ENCODE data around the gene TSHZ1. TPM values are rescaled to one million over a fixed set of nuclear protein-coding genes. Genes with fewer than 3 reads are reported as not detected.

The TSHZ1 gene
- total RNA-seq, 2 experiments from 2014 or later, result 13.8 to 14.3 TPM

DNA sequence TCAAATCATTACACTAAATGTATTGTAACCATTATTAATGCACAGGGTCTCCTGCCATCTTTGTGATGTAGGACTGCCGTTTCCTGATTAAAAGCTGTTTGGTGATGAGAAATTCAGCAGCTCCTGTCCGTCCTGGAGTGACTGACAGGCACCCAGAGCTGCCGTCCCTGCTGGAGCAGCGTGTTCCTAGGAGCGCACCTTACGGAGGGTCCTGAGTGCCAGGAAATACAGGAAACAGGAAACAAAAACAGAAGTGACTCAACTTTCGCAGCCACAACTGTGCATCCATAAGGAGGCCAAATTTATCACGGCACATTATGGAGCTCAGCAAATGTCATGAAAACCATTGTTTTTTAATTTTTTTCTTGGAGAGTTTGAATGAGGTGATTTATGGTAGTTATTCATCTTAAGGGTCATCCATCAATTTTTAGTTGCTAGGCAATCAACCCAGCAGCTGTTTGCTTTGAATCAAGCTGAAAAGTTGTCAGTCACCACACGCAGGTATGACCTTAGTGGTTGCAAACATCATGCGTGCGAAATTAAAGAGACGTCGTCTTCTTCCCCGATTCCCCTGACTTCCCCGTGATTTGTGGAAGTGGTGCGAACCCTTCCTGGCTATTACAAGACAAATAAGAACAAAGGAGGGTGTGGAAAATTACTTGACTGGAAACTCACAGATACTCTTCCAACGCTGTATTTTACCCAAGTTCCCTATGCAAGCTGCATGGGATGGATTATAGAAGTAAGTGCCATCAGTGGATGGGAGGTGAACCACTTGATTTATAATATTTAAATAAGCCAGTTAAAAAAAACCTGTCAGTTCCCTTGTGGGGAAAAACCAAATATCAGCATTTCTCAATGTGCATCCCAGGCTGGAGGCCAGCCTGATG is 19.8 kb downstream of the TSHZ1 start:
- no peak for DNase-seq
- Mint-ChIP-seq H3K36me3 (ENCODE audit: low read depth) (peaks cover 12% of the 10 kb centered on the region), H3K4me3 (no peak overlapping the region), H3K4me1 (ENCODE audit: low read depth) (peaks cover 52% of the 10 kb centered on the region), H3K27me3 (ENCODE audit: low read depth) (no peaks in the 10 kb centered on the region), H3K27ac (no peak overlapping the region), H3K9me3 (no peaks in the 10 kb centered on the region)
- CTCF ChIA-PET, result interaction anchor here (3.6 kb wide), 1 partner anchor 15 kb away, joined by 14 read pairs; no protein-coding TSS in a partner anchor
- intact Hi-C loops (cut with micrococcal nuclease), result no loop called here

DNA sequence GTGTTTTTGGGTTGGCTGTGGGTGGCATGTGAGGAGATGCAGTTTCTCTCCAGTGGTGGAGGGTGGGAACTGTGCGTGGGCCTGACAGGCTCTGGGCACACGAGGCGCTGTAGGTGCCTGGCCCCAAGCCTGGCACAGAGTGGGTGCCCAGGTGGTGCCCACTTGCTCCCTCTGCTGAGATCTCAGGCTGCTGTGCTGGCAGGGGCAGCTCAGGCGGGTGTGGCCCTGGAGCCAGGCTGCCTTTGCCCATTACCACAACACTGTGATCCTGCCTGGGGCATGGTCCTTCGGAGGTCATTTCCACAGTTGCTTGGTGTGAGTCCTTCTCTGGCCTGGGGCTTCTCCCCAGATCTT is 20.4 kb downstream of the TSHZ1 start:
- CTCF ChIA-PET, result interaction anchor here (3.6 kb wide), 1 partner anchor 14 kb away, joined by 14 read pairs; no protein-coding TSS in a partner anchor
- no peak for DNase-seq
- Mint-ChIP-seq H3K27me3 (ENCODE audit: low read depth) (no peaks in the 10 kb centered on the region), H3K4me1 (ENCODE audit: low read depth) (peaks cover 51% of the 10 kb centered on the region), H3K4me3 (no peak overlapping the region), H3K36me3 (ENCODE audit: low read depth) (peaks cover 15% of the 10 kb centered on the region), H3K27ac (no peak overlapping the region), H3K9me3 (no peaks in the 10 kb centered on the region)
- intact Hi-C loops (cut with micrococcal nuclease), result no loop called here

DNA sequence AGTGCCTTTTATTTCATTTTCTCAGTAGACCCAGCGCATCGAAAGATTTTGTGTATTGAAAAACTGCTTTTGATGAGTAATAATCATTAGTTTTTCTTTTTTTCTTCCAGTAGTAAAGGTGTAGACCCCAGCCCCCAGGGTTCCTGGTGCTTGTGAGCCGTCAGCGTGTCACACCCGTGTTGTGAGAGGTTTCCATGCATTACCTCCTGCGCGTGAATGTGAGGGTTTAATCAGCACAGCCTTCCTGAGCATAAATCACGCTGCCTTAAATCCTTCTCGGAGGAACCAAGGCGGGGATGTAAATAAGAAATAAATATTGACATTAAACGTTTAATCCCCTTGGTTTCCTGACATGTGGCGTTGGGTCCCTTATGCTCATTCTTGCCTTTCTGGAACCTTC is 24.3 kb downstream of the TSHZ1 start:
- no peak overlapping the region for H3K4me3 Mint-ChIP-seq
- DNase-seq, result no peak
- H3K27ac Mint-ChIP-seq, result no peak overlapping the region
- H3K36me3 Mint-ChIP-seq (ENCODE audit: low read depth), result peaks cover 16% of the 10 kb centered on the region
- peaks cover 29% of the 10 kb centered on the region for H3K4me1 Mint-ChIP-seq (ENCODE audit: low read depth)
- H3K9me3 Mint-ChIP-seq, result no peaks in the 10 kb centered on the region
- intact Hi-C loops (cut with micrococcal nuclease), result no loop called here
- CTCF ChIA-PET, result no interaction called here
- H3K27me3 Mint-ChIP-seq (ENCODE audit: low read depth), result no peaks in the 10 kb centered on the region

DNA sequence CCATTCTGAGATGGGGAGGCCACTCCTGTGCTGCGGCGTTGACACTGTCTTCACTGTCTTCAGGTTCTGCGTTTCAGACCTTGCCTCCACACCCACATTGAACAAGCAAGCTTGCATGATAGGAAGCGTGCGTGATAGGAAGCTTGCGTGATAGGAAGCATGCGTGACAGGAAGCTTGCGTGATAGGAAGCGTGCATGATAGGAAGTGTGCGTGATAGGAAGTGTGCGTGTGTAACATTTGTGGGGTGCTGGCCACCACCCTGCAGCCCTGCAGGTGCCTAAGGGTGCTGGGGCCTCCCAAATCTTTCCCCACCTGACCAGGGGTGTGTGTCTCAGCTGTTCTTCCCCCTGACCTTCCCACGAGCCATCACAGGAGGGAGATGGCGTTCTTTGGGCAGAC is 25.3 kb downstream of the TSHZ1 start:
- peaks cover 28% of the 10 kb centered on the region for H3K4me1 Mint-ChIP-seq (ENCODE audit: low read depth)
- H3K9me3 Mint-ChIP-seq, result no peaks in the 10 kb centered on the region
- no peak overlapping the region for H3K4me3 Mint-ChIP-seq
- intact Hi-C loops (cut with micrococcal nuclease), result no loop called here
- no peak overlapping the region for H3K27ac Mint-ChIP-seq
- no peaks in the 10 kb centered on the region for H3K27me3 Mint-ChIP-seq (ENCODE audit: low read depth)
- no peak for DNase-seq
- peaks cover 7% of the 10 kb centered on the region for H3K36me3 Mint-ChIP-seq (ENCODE audit: low read depth)
- CTCF ChIA-PET, result no interaction called here

DNA sequence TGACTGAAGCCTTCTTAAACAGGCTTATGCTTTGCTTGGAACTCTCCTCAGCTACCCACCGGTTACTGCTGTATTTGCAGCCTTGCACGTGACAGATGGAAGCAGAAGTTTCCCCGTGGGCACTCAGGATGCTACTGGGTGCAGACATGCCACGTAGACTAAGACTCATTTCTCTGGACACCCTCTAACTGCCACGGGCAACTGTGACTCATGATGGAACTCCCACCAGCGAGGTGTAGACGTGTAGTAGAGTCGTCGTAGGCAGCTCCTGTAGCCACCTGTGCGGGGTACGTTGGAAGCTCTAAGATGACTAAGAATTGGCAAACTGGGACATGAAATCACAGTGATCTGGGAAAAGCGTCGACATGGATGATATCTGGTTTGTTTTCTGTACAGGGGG is 27.5 kb downstream of the TSHZ1 start:
- Mint-ChIP-seq H3K9me3 (no peaks in the 10 kb centered on the region), H3K27me3 (ENCODE audit: low read depth) (no peaks in the 10 kb centered on the region), H3K36me3 (ENCODE audit: low read depth) (peaks cover 7% of the 10 kb centered on the region), H3K4me3 (no peak overlapping the region), H3K27ac (no peak overlapping the region), H3K4me1 (ENCODE audit: low read depth) (peaks cover 33% of the 10 kb centered on the region)
- intact Hi-C loops (cut with micrococcal nuclease), result no loop called here
- CTCF ChIA-PET, result no interaction called here
- DNase-seq, result no peak

DNA sequence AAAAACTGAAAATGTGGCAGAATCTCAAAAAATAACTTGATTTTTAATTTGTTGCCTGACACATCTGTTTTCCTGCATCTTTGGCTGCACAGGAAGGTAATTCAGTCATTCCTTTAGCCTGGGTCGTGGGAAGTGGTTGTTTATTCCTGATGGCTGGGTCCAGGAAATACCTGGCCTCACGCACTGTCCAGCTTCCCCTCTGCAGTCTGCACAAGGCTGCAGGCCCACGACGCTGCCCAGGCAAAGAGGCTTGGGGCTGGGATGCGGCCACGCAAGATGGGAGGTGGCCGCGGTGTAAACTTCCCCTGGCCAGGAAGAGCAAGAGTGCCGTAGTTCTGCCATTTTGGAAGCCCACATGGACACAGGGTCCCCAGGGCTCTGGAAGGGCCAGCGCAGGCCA is 28.2 kb downstream of the TSHZ1 start:
- CTCF ChIA-PET, result no interaction called here
- no peak overlapping the region for H3K4me3 Mint-ChIP-seq
- no peak for DNase-seq
- intact Hi-C loops (cut with micrococcal nuclease), result no loop called here
- H3K27me3 Mint-ChIP-seq (ENCODE audit: low read depth), result no peaks in the 10 kb centered on the region
- no peaks in the 10 kb centered on the region for H3K9me3 Mint-ChIP-seq
- H3K36me3 Mint-ChIP-seq (ENCODE audit: low read depth), result peaks cover 7% of the 10 kb centered on the region
- no peak overlapping the region for H3K27ac Mint-ChIP-seq
- H3K4me1 Mint-ChIP-seq (ENCODE audit: low read depth), result peaks cover 34% of the 10 kb centered on the region

DNA sequence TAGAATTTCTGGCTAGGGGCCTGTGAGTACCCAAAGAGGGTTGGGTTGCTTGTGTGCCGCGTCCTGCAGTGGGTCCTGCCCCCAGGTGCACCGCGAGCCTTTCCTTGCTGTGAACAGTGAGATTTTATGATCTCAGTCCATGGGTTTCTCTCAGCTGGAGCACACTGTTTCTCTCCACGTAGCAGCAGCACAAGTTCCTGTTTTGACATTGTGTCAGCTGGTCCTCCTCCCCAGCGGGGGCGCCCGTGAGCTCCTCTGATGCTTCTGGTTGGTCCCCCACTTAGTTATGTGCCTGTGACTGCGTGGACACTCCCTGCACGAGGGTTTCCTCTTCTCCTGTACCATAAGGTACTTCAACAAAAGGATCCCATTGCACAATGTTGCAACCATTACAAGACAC is 29.8 kb downstream of the TSHZ1 start:
- CTCF ChIA-PET, result interaction anchor here (0.7 kb wide), 1 partner anchor 26 kb away, joined by 3 read pairs; no protein-coding TSS in a partner anchor
- Mint-ChIP-seq H3K36me3 (ENCODE audit: low read depth) (peaks cover 7% of the 10 kb centered on the region), H3K4me3 (no peak overlapping the region), H3K27me3 (ENCODE audit: low read depth) (no peaks in the 10 kb centered on the region), H3K4me1 (ENCODE audit: low read depth) (peaks cover 40% of the 10 kb centered on the region), H3K27ac (no peak overlapping the region), H3K9me3 (no peaks in the 10 kb centered on the region)
- DNase-seq, result no peak
- intact Hi-C loops (cut with micrococcal nuclease), result loop anchor here (10.0 kb wide), 1 partner anchor 746 kb away; the partner anchor contains the start of gene CNDP2

DNA sequence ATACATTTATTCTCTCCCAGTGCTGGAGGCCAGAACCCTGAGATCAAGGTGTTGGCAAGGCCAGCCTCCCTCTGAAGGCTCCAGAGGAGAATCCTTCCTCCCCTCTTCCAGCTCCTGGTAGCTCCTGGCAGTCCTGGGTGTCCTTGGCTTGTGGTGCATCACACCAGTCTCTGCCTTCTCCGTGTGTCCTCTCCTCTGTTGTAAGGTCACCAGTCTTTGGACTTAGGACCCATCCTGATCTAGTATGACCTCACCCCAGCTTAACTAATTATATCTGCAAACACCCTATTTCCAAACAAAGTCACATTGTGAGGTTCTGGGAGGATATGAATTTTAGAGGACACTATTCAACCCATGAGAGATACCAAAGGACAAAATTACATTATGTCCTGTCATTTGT is 31.1 kb downstream of the TSHZ1 start:
- CTCF ChIA-PET, result interaction anchor here (0.6 kb wide), 1 partner anchor 37 kb away, joined by 3 read pairs; no protein-coding TSS in a partner anchor
- Mint-ChIP-seq H3K4me1 (ENCODE audit: low read depth) (peaks cover 49% of the 10 kb centered on the region), H3K27ac (no peak overlapping the region), H3K27me3 (ENCODE audit: low read depth) (no peaks in the 10 kb centered on the region), H3K4me3 (no peak overlapping the region), H3K9me3 (no peaks in the 10 kb centered on the region), H3K36me3 (ENCODE audit: low read depth) (peaks cover 5% of the 10 kb centered on the region)
- intact Hi-C loops (cut with micrococcal nuclease), result loop anchor here (10.0 kb wide), 1 partner anchor 747 kb away; the partner anchor contains the start of gene CNDP2
- DNase-seq, result no peak

DNA sequence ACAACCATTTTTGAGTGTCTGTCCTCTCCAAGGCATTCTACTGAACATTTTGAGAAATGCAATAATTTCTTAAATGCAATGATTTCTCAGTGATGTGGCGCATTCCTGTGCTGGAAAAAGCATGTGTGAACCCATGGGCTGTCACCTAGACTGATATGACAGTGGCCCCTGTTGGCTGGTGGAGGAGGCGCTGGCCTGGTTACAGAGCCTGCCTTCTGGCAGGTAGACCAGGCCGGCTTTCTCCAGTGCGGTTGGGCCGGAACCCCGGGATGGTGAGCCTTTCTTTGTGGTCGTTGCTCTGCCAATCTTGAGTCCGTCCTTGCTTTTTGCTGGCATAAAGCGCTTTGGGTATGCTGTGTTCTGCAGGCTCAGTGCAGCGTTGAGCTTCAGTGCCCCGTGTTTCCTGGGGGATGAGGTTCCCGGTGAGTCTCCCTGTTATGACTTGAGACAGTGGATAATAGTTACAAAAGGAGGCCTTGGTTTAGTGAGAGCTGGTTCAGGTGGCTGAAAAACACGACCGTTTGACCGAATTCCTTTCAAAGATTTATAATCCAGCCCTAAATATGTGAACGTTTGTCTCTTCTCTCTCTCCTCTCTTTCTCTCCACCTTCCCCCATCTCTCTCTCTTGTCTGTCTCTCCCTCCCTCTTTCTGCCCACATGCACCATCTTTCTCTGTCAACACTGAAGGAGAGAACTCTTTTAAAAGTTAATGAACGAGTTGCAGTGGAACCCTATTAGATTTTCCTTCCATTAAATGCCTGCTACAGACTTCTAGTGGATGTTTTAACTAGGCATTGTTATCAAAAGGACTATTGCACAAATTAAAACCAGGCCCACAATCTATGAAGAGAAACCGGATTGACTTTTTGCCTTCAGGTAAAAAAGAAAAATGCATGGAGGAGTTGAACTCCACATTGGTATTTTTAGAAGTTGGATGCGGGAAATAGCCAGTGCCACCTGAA is 34.0 kb downstream of the TSHZ1 start:
- Mint-ChIP-seq H3K36me3 (ENCODE audit: low read depth) (no peaks in the 10 kb centered on the region), H3K4me1 (ENCODE audit: low read depth) (peaks cover 56% of the 10 kb centered on the region), H3K27me3 (ENCODE audit: low read depth) (no peaks in the 10 kb centered on the region), H3K4me3 (no peak overlapping the region), H3K9me3 (no peaks in the 10 kb centered on the region), H3K27ac (no peak overlapping the region)
- peak; percentile 66 for DNase-seq
- CTCF ChIA-PET, result interaction anchor here (0.7 to 3.5 kb wide), 9 partner anchors 10 to 34 kb away, joined by 3 to 14 read pairs (median 4); partner anchors contain the start of genes PTGR3 and TSHZ1
- intact Hi-C loops (cut with micrococcal nuclease), result loop anchor here (1.0 to 10.0 kb wide), 5 partner anchors 18 to 750 kb away; partner anchors contain the start of gene CNDP2

DNA sequence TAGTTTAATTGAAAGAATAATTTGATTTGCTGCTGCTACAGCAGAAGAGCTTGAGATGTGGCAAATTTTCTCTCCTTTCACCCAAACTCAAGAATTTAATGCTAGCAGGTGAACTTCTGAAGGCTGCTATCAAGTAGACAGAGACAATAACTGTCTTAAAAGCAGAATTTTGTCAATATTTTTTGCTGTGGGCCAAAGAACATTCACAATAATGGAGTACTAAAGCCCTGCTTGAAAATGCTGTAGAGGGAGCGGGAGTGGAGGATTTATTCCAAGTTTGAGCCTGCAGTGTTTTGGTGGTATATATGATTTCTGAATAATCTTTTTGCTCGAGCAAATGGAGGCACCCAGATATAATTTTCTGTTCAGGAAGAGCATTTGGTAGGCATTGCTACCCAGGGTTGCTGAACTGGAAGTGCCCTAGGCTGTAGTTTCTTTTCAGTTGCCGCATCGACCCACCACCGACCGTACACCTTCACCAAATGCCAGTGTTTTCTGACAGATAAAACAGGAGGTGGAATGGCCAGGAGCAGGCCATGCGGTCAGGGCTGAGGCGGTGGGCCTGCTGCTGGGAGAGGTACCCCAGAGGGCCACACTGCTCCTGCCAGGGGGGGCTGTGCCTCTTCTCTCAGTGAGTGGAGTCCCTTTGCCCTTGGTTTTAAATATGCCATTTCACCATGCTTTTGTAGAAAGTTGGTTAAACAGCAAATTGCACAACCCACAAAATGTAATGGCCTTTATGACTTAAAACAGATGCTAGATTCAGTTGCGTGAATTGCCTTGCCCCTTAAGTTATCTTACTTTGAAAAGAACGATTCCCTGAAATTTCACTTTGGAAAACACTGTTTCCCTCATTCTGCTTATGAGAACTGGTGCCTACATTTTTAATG is 36.4 kb downstream of the TSHZ1 start:
- peak overlapping the region; percentile 77 for H3K4me3 Mint-ChIP-seq
- intact Hi-C loops (cut with micrococcal nuclease), result loop anchor here (1.0 to 10.0 kb wide), 6 partner anchors 14 to 1246 kb away; partner anchors contain the start of gene CNDP2
- peaks cover 60% of the 10 kb centered on the region for H3K4me1 Mint-ChIP-seq (ENCODE audit: low read depth)
- no peaks in the 10 kb centered on the region for H3K9me3 Mint-ChIP-seq
- no peak for DNase-seq
- no peaks in the 10 kb centered on the region for H3K27me3 Mint-ChIP-seq (ENCODE audit: low read depth)
- H3K27ac Mint-ChIP-seq, result peak overlapping the region; percentile 93
- CTCF ChIA-PET, result interaction anchor here (0.7 to 3.5 kb wide), 5 partner anchors 18 to 300 kb away, joined by 4 to 14 read pairs (median 5); partner anchors contain the start of genes PTGR3 and TSHZ1
- peaks cover 2% of the 10 kb centered on the region for H3K36me3 Mint-ChIP-seq (ENCODE audit: low read depth)
